ENCODE measurements around the gene AGBL4. TPM values are rescaled to one million over a fixed set of nuclear protein-coding genes. Genes with fewer than 3 reads are reported as not detected.

Gene AGBL4
- total and polyA plus RNA-seq, 2 of the 13 experiments (the other 11 are each of a cell fraction or from before 2014, with no cell fraction given) = not detected

DNA sequence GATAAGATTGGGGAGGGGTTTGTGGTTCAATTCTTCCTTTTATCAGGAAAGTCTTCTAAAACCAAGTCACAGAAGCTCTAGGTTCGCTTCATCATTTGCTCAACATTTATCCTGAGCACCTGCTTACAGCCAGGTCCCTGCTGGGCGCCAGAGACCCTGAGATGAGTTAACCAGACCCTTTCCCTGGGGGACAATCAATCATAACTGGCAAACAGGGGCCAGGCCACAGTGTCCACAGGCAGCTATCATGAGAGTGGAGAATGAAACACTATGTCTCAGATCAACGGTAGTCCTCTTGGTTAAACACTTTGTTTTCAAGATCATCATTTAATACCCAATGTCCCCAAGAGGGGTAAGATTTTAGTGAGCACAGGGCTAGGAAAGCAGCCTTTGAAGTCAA, 1393.9 kb downstream of the AGBL4 start:
- no peaks in the 10 kb centered on the region for H3K9me3 ChIP-seq (ENCODE audit: low read length)
- H2AFZ ChIP-seq (ENCODE audit: low read length) = no peak overlapping the region
- POLR2A ChIA-PET = no interaction called here
- BruUV-seq (replicated peaks) = no TSS peak
- intact Hi-C loops (cut with micrococcal nuclease; ENCODE audit: unreplicated experiment) (no loop called here), in situ Hi-C loops (cut with HindIII; ENCODE audit: extremely low pct_ligation_motif_present, low pct_unique_long_range_greater_than_20kb) (no loop called here)
- no peaks in the 10 kb centered on the region for H3K36me3 ChIP-seq (replicated peaks in 1 of 2; ENCODE audit: control insufficient read depth in 1 of 2, insufficient read depth in 2 of 2, low read length in 2 of 2)
- DNase-seq (ENCODE audit: low spot score) = no peak
- no peak for ATAC-seq
- TF ChIP-seq NCOA1 (CRISPR knock-in tag; IDR thresholded peaks at IDR 0.05) = no peak
- no peak for TF ChIP-seq SNAI1 (CRISPR knock-in tag; IDR thresholded peaks at IDR 0.05; ENCODE audit: borderline replicate concordance)
- no peak for TF ChIP-seq SP5 (CRISPR knock-in tag; IDR thresholded peaks at IDR 0.05; ENCODE audit: borderline replicate concordance, low read depth)
- TF ChIP-seq ZNF616 (CRISPR knock-in tag; IDR thresholded peaks at IDR 0.05; ENCODE audit: low read depth) = no peak
- TF ChIP-seq NRL (CRISPR knock-in tag; IDR thresholded peaks at IDR 0.05; ENCODE audit: borderline replicate concordance) = no peak
- TF ChIP-seq ZNF782 (CRISPR knock-in tag; IDR thresholded peaks at IDR 0.05; ENCODE audit: borderline replicate concordance) = no peak
- TF ChIP-seq ZNF607 (CRISPR knock-in tag; IDR thresholded peaks at IDR 0.05; ENCODE audit: borderline replicate concordance) = no peak
- no peak for TF ChIP-seq ESRRA (CRISPR knock-in tag; IDR thresholded peaks at IDR 0.05; ENCODE audit: low read depth)
- no peak for TF ChIP-seq ZFP37 (CRISPR knock-in tag; IDR thresholded peaks at IDR 0.05; ENCODE audit: borderline replicate concordance)
- TF ChIP-seq MEF2D (CRISPR knock-in tag; IDR thresholded peaks at IDR 0.05) = no peak
- TF ChIP-seq, protein P1, sequence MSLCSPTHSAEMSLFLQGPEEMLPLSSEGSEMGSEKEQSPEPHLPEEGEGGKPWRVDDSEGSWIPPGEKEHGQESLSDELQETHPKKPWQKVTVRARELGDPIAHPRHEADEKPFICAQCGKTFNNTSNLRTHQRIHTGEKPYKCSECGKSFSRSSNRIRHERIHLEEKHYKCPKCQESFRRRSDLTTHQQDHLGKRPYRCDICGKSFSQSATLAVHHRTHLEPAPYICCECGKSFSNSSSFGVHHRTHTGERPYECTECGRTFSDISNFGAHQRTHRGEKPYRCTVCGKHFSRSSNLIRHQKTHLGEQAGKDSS (CRISPR knock-in tag; IDR thresholded peaks at IDR 0.05; ENCODE audit: borderline replicate concordance, low read depth) = no peak
- TF ChIP-seq ZNF749 (CRISPR knock-in tag; IDR thresholded peaks at IDR 0.05; ENCODE audit: borderline replicate concordance) = no peak
- TF ChIP-seq, protein P2, sequence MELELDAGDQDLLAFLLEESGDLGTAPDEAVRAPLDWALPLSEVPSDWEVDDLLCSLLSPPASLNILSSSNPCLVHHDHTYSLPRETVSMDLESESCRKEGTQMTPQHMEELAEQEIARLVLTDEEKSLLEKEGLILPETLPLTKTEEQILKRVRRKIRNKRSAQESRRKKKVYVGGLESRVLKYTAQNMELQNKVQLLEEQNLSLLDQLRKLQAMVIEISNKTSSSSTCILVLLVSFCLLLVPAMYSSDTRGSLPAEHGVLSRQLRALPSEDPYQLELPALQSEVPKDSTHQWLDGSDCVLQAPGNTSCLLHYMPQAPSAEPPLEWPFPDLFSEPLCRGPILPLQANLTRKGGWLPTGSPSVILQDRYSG (CRISPR knock-in tag; IDR thresholded peaks at IDR 0.05) = no peak
- TF ChIP-seq DR1 (CRISPR knock-in tag; IDR thresholded peaks at IDR 0.05) = no peak
- no peak for TF ChIP-seq EZH2 (conservative IDR thresholded peaks at IDR 0.05; ENCODE audit: low read depth, low read length)
- no peak for TF ChIP-seq THYN1 (CRISPR knock-in tag; IDR thresholded peaks at IDR 0.05; ENCODE audit: borderline replicate concordance, low read depth)
- TF ChIP-seq ZNF570 (CRISPR knock-in tag; IDR thresholded peaks at IDR 0.05; ENCODE audit: borderline replicate concordance) = no peak
- no peak for TF ChIP-seq ZNF839 (CRISPR knock-in tag; IDR thresholded peaks at IDR 0.05; ENCODE audit: borderline replicate concordance)
- no peak overlapping the region for H3K9ac ChIP-seq (ENCODE audit: insufficient read depth, low read depth, low read length)
- 6% methylated on average over 3 of the region's 3 CpGs for WGBS (ENCODE audit: low lambda C conversion rate)
- H3K27ac ChIP-seq (ENCODE audit: extremely low read length, insufficient read depth, low read length) = no peak overlapping the region
- no peak overlapping the region for H3K4me3 ChIP-seq (replicated peaks in 1 of 3; ENCODE audit: insufficient read depth in 1 of 3, low read depth in 2 of 3, low read length in 3 of 3)
- no peaks in the 10 kb centered on the region for H3K79me2 ChIP-seq (ENCODE audit: insufficient read depth, low read length)
- no peak overlapping the region for H3K4me2 ChIP-seq (ENCODE audit: low read depth, low read length)
- FAIRE-seq = no peak
- H3K27me3 ChIP-seq (ENCODE audit: control insufficient read depth in 1 of 2, insufficient read depth in 2 of 2, low read length in 2 of 2) = peaks cover 0 to 8% of the 10 kb centered on the region in 2 experiments; a peak in 3 of 5 replicates
- no peaks in the 10 kb centered on the region for H4K20me1 ChIP-seq (ENCODE audit: insufficient read depth, low read length)
- CTCF ChIA-PET (ENCODE audit: low intra/inter-chr PET ratio, low total read pairs) = no interaction called here
- H3K4me1 ChIP-seq (ENCODE audit: insufficient read depth, low read length) = no peaks in the 10 kb centered on the region
